GM12878 (cell line): ENCODE results near the gene SFR1. TPM values are rescaled to one million over a fixed set of nuclear protein-coding genes. Genes with fewer than 3 reads are reported as not detected.

Source experiments
- ATAC-seq: fragments of 200-7000 bp; cut with Tn5 transposase; 3 replicates; pipeline ENCODE4 v1.9.1; 2020; ENCODE audit warnings: mild to moderate bottlenecking, moderate library complexity
- BruUV-seq: library from RNA; stranded (reverse); fragments of 400-500 nt; replicated peaks from 2 replicates; lab custom pipeline; 2021; lab: Mats Ljungman, UMichigan
- CTCF ChIA-PET: fragments of 300-600 bp; sonication (Branson Sonifier 250); formaldehyde crosslinking; extraction: SDS; loops from one replicate; lab custom pipeline; 2021; ENCODE audit warnings: inconsistent platforms; lab: Yijun Ruan, JAX
- POLR2A ChIA-PET: fragments of 350-600 bp; formaldehyde crosslinking; extraction: SDS; loops from one replicate; lab custom pipeline; 2021; ENCODE audit warnings: inconsistent platforms; lab: Charles Lee
- RAD21 ChIA-PET: fragments of 300-600 bp; sonication (Branson Sonifier 250); formaldehyde crosslinking; loops from one replicate; lab custom pipeline; 2023; ENCODE audit warnings: antibody characterized with exemption; ENCODE audit not compliant: unreplicated experiment; lab: Charles Lee
- SMC1A ChIA-PET: fragments of 300-600 bp; sonication (Branson Sonifier 250); formaldehyde crosslinking; loops from one replicate; lab custom pipeline; 2023; ENCODE audit not compliant: unreplicated experiment, uncharacterized antibody; lab: Charles Lee
- DNase-seq: peaks from one replicate; pipeline ENCODE4 v3.0.0-alpha.2; 2011; ENCODE audit warnings: low read depth, low spot score
- FAIRE-seq: peaks from 3 replicates; lab custom pipeline; 2011; peaks lifted over from hg19 to GRCh38; lab: Jason Lieb, UNC
- H2AFZ ChIP-seq: 2 replicates; pipeline ENCODE4 v1.6.0; 2011; ENCODE audit warnings: low read depth, low read length, control low read depth; ENCODE audit not compliant: control insufficient read depth
- H3K27ac ChIP-seq: 2 replicates; pipeline ENCODE4 v1.5.1; 2011; ENCODE audit warnings: control low read depth; ENCODE audit not compliant: control insufficient read depth, insufficient read depth
- H3K27me3 ChIP-seq, 2 experiments: replicated peaks in 1 of 2; 2 replicates each; pipeline versions ENCODE4 v1.6.0 to v1.6.1; 2011; ENCODE audit warnings: low read length in 1 of 2; ENCODE audit not compliant: control insufficient read depth in 2 of 2, insufficient read depth in 2 of 2
- H3K36me3 ChIP-seq, 2 experiments: 2 replicates each; pipeline ENCODE4 v1.5.1; 2011; ENCODE audit warnings: low read length in 1 of 2; ENCODE audit not compliant: control insufficient read depth in 2 of 2, insufficient read depth in 2 of 2
- H3K4me1 ChIP-seq: 2 replicates; pipeline ENCODE4 v1.6.1; 2011; ENCODE audit warnings: mild to moderate bottlenecking, low read length, moderate library complexity, mixed read lengths; ENCODE audit not compliant: control insufficient read depth, insufficient read depth
- H3K4me2 ChIP-seq: 2 replicates; pipeline ENCODE4 v1.6.0; 2011; ENCODE audit warnings: control low read depth; ENCODE audit not compliant: control insufficient read depth, insufficient read depth
- H3K4me3 ChIP-seq: fragments of 200-600 bp; sonication (generic); 2 replicates; pipeline ENCODE4 v1.5.1; 2016
- H3K79me2 ChIP-seq: 2 replicates; pipeline ENCODE4 v1.6.0; 2011; ENCODE audit warnings: low read length; ENCODE audit not compliant: control insufficient read depth, insufficient read depth
- H3K9ac ChIP-seq: 2 replicates; pipeline ENCODE4 v1.8.0; 2011; ENCODE audit warnings: low read length, control low read depth, mixed read lengths; ENCODE audit not compliant: control insufficient read depth, insufficient read depth
- H3K9me3 ChIP-seq: replicated peaks from 3 replicates; pipeline ENCODE4 v1.5.1; 2011; ENCODE audit warnings: mild to moderate bottlenecking, low read length; ENCODE audit not compliant: control insufficient read depth, insufficient read depth
- H4K20me1 ChIP-seq: 2 replicates; pipeline ENCODE4 v1.6.0; 2011; ENCODE audit not compliant: control insufficient read depth, insufficient read depth
- ASH2L ChIP-seq: fragments of 300-600, 200-600 bp; sonication (generic); IDR thresholded peaks from 2 replicates; pipeline ENCODE4 v1.6.1; 2017; ENCODE audit warnings: low read depth, mild to moderate bottlenecking, borderline replicate concordance
- CEBPB ChIP-seq, 2 experiments: fragments of 150-350 bp in 1 of 2; IDR thresholded peaks; 2 replicates each; pipeline ENCODE4 v1.6.1; 2012 to 2014; ENCODE audit warnings: low read depth in 2 of 2, low read length in 2 of 2, borderline replicate concordance in 1 of 2, inconsistent platforms in 1 of 2
- PML ChIP-seq: IDR thresholded peaks from 2 replicates; pipeline ENCODE4 v1.6.1; 2012; ENCODE audit warnings: low read length, inconsistent platforms
- SMARCA5 ChIP-seq: fragments of 450-650 bp; IDR thresholded peaks from 2 replicates; pipeline ENCODE4 v1.6.1; 2017; ENCODE audit warnings: mild to moderate bottlenecking
- ZNF622 ChIP-seq: fragments of 450-650 bp; IDR thresholded peaks from 2 replicates; pipeline ENCODE4 v1.6.1; 2017; ENCODE audit warnings: mild to moderate bottlenecking, inconsistent platforms
- WGBS: methylation state at CpG from one replicate; pipeline ENCODE4 v1.1.6; 2016; ENCODE audit warnings: low lambda C conversion rate; ENCODE audit not compliant: insufficient replicate concordance, insufficient coverage; ENCODE audit errors: missing lambda C conversion rate; 5-methylcytosine and 5-hydroxymethylcytosine counted together
- in situ Hi-C: fragments of 300-500 bp; cut with MboI; formaldehyde crosslinking; loops from 9 replicates; pipeline ENCODE4 v1.14.3; 2018; ENCODE audit warnings: mixed read lengths
- intact Hi-C: fragments of 100-400 bp; cut with micrococcal nuclease; formaldehyde crosslinking; loops from one replicate; pipeline ENCODE4 v1.14.2; 2022; ENCODE audit not compliant: unreplicated experiment
- polyA plus RNA-seq, 11 experiments: library from polyadenylated mRNA; depleted of rRNA in 4 of 11; unstranded in 6 of 11; stranded (reverse) in 5 of 11; fragments of >200 nt; fragmentation: Nextera tagmentation in 4 of 11; fragmentation: Illumina TruSeq in 1 of 11; extraction: Ambion mirVana in 4 of 11; extraction: Trizol in 1 of 11; gene quantifications; 1 replicate in 1 of 11; 2 replicates in 10 of 11; pipeline versions ENCODE4 v1.2.1 to v1.2.3, GENCODE V29; 2011 to 2016; ENCODE audit warnings: inconsistent platforms in 2 of 11, missing spikeins in 2 of 11, low read depth in 1 of 11
- total RNA-seq, 4 experiments: library from RNA; depleted of rRNA in 3 of 4; stranded (reverse); fragments of >200 nt in 3 of 4; fragmentation: Illumina TruSeq in 1 of 4; extraction: Trizol in 1 of 4; gene quantifications; 2 replicates each; pipeline versions ENCODE4 v1.2.1 to v1.2.3, GENCODE V29; 2013 to 2021
- TF ChIP-seq, protein P1 (sequence below): fragments of 450-650 bp; formaldehyde crosslinking; IDR thresholded peaks from 2 replicates; pipeline ENCODE4 v1.5.0; 2022; ENCODE audit warnings: mild to moderate bottlenecking, missing genetic modification characterization

SFR1 gene
- total and polyA plus RNA-seq, 10 of the 15 experiments (the other 5 are each of a cell fraction or from before 2014, with no cell fraction given), result 6.9 to 31.5 (median 14.9) TPM

DNA sequence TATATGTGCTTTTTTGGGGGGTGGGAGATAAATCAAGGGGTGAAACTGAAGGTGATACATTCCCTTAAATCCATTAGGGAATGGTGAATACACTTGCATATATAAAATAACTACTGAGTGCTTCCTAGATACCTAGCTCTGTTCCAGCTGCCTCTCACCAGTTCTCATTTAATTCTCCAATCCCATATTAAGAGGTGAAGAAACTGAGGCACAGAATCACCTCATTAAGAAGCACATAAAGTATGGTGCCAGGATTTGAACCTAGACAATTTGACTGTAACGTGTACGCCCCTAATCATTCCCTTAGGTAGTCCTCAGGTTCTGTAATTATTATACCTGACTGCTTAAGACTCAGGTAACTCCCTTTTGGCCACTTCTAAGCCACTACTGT lies 1.5 kb upstream of the SFR1 start:
- no peak for FAIRE-seq
- H3K9ac ChIP-seq, result peak overlapping the region; percentile 99
- CTCF ChIA-PET, result interaction anchor here (0.7 to 9.4 kb wide), 14 partner anchors 8 to 231 kb away, joined by 3 to 151 read pairs (median 6); no protein-coding TSS in a partner anchor

More for the DNA sequence above, 1.5 kb upstream of the SFR1 start:
- intact Hi-C loops, result loop anchor here (5.0 to 10.0 kb wide), 5 partner anchors 138 to 426 kb away; partner anchors contain the start of genes CFAP58, GSTO2 and STN1
- H2AFZ ChIP-seq, result peak overlapping the region; percentile 95
- ChIA-PET RAD21 (interaction anchor here (1.0 to 6.2 kb wide), 13 partner anchors 8 to 233 kb away, joined by 3 to 46 read pairs (median 6); no protein-coding TSS in a partner anchor), SMC1A (interaction anchor here (0.7 to 6.3 kb wide), 9 partner anchors 8 to 156 kb away, joined by 3 to 58 read pairs (median 5); no protein-coding TSS in a partner anchor)
- no peaks in the 10 kb centered on the region for H3K36me3 ChIP-seq
- H3K9me3 ChIP-seq, result no peaks in the 10 kb centered on the region
- ATAC-seq, result no peak
- peak overlapping the region; percentile 94 for H3K27ac ChIP-seq
- peaks cover 8% of the 10 kb centered on the region; the same call in 1 of the 2 replicates for H3K79me2 ChIP-seq
- H3K27me3 ChIP-seq, result no peaks in the 10 kb centered on the region; a peak in 1 of 4 replicates
- no peaks in the 10 kb centered on the region for H4K20me1 ChIP-seq
- H3K4me3 ChIP-seq, result peak overlapping the region; percentile 87
- peak overlapping the region; percentile 94 for H3K4me2 ChIP-seq
- peaks cover 11% of the 10 kb centered on the region; the same call in 1 of the 2 replicates for H3K4me1 ChIP-seq
- 0% methylated on average over 2 of the region's 2 CpGs for WGBS
- DNase-seq, result no peak
- TF ChIP-seq ASH2L (0 out of 2 replicates have a peak, but pooled peaks have one; percentile 18), SMARCA5 (peak; percentile 74), PML (0 out of 2 replicates have a peak, but pooled peaks have one; percentile 29), CEBPB (IDR thresholded peaks at IDR 0.05; ENCODE audit: borderline replicate concordance in 1 of 2, low read depth in 2 of 2, low read length in 2 of 2) (peak in 1 of 2 experiments; percentile 60; a peak in 1 of 4 replicates), ZNF622 (no peak)
- TF ChIP-seq, protein P1, sequence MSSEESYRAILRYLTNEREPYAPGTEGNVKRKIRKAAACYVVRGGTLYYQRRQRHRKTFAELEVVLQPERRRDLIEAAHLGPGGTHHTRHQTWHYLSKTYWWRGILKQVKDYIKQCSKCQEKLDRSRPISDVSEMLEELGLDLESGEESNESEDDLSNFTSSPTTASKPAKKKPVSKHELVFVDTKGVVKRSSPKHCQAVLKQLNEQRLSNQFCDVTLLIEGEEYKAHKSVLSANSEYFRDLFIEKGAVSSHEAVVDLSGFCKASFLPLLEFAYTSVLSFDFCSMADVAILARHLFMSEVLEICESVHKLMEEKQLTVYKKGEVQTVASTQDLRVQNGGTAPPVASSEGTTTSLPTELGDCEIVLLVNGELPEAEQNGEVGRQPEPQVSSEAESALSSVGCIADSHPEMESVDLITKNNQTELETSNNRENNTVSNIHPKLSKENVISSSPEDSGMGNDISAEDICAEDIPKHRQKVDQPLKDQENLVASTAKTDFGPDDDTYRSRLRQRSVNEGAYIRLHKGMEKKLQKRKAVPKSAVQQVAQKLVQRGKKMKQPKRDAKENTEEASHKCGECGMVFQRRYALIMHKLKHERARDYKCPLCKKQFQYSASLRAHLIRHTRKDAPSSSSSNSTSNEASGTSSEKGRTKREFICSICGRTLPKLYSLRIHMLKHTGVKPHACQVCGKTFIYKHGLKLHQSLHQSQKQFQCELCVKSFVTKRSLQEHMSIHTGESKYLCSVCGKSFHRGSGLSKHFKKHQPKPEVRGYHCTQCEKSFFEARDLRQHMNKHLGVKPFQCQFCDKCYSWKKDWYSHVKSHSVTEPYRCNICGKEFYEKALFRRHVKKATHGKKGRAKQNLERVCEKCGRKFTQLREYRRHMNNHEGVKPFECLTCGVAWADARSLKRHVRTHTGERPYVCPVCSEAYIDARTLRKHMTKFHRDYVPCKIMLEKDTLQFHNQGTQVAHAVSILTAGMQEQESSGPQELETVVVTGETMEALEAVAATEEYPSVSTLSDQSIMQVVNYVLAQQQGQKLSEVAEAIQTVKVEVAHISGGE (CRISPR knock-in tag), result no peak
- TF ChIP-seq, all 136 proteins: peak for 4
- in situ Hi-C loops, result loop anchor here (5.0 kb wide), 1 partner anchor 153 kb away; the partner anchor contains the start of gene SLK
- no TSS peak for BruUV-seq
- POLR2A ChIA-PET, result interaction anchor here (0.6 to 4.3 kb wide), 11 partner anchors 10 to 728 kb away, joined by 3 to 36 read pairs (median 6); partner anchors contain the start of gene SLK
